ENCODE data around the gene POC1A.

The POC1A gene

DNA sequence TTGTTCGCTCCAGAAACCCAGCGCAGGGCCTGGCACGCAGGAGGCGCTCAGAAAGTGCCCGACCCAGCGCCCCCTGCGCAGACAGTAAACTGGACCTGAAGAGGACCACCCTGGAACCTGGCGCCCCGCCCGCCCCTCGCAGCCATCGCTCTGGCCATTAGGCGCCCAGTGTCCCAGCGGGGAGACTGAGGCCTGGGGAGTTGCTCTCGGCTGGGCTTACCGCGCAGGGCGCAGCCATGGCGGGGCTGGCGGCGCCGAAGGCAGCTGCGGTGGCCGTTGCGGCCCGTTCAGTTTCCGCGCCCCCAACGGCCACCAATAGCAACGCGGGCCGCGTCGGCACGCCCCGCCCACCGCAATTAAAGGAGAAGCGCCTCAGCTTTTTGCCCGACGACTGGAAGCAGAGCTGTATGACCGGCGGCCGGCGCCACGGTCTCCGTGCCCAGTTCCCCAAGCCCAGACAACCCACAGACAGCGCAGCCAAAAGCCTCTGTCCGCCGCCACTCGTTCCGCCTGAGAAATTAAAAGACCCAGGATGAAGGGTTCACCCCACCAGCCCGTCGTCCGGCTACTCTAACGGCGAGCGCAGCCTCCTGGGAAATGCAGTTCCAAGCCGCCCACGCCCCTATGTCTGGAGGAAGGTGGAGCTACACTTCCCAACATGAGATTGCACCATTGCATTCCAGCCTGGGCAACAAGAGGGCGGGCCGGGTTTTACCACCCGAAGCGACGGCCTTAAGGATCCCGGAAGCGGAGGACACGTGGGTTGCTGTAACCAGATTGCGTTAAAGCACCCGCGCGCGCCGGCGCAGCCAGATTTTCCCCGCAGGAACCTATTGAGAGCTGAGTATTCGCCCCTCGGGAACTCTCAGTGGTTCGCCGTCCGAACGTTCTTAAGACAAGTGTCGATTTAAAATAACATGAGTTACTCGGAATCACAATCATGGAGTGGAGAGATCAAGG, at the start of gene POC1A:
POC1A (minus strand) TSS at position 289 of the 960 bp plus-strand sequence; CDS start at position 238, 51 bp downstream.
- peak; percentile 81 to 88 (median 85) for DNase-seq (ENCODE audit: low read depth in 3 of 3)

- no peak for DNase-seq (ENCODE audit: low read depth in 3 of 3)
These were observed 49.5 kb upstream of the POC1A start for GRCh38 chr3:52203701-52204100.

DNA sequence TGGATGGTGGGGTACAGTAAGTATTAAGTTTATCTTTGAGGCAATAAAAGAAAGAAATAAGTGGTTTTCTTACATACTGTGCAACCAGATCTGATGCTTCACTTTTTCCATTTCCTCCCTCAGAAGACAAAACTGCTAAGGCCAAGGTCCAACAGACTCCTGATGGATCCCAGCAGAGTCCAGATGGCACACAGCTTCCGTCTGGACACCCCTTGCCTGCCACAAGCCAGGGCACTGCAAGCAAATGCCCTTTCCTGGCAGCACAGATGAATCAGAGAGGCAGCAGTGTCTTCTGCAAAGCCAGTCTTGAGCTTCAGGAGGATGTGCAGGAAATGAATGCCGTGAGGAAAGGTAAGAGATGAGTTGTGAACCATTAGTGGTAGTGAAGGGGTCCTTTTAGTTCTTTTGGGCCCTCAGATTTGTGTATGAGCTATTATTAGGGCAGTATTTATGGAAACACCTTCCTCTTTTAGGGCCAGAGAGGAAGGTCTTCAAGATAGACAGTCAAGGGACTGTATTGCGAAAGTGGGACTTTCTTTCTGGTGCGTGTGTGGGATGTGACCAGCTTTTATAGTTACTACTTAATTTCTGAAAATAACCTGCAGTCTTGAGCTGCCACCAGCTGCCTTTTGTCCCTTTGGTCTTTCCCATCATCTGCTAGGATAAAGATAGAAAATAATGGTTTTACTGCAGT, 48.3 kb upstream of the POC1A start:
- DNase-seq (ENCODE audit: low read depth in 3 of 3) = no peak

GRCh38 chr3:52200981-52201679, 46.9 kb upstream of the POC1A start:
- no peak for DNase-seq (ENCODE audit: low read depth in 3 of 3)

- DNase-seq (ENCODE audit: low read depth in 3 of 3) = no peak
These were observed 44.7 kb upstream of the POC1A start for GRCh38 chr3:52198643-52199608.

DNA sequence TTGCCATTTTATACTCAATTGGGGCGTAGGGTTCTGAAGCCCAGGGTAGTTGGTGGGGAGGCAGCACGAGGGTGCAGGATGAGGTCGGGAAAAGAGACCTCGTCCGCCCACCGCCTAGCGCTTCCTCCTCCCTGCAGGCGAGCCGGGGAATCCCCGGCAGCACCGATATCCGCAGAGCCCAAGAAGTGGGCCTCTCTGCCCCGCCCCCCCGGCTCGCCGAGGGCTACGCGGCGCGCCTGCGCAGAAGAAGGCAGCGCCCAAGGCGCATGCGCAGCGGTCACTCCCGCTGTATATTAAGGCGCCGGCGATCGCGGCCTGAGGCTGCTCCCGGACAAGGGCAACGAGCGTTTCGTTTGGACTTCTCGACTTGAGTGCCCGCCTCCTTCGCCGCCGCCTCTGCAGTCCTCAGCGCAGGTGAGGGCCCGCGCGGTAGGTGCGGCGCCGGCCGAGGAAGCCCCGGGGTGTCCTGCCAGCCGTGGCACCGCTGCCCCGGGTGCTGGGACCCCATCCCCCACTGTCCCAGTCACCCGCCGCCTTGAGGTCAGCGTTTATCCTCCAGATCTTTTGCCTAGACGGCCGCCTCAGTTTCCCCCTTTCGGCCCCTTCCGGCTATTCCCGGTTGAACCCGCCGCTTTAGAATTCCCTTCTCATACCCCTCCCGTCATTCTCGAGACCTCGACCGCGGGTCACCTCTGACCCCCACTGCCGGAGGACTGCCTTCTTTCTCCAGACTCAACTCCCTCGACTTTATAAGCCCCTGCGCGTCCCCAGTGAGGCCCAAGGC, 43.8 kb upstream of the POC1A start, which contains the start of gene ALAS1:
ALAS1 (plus strand) TSS at position 319 of the 784 bp plus-strand sequence. CDS start 1,082 bp downstream, outside the sequence.
- peak; percentile 84 to 94 (median 86) for DNase-seq (ENCODE audit: low read depth in 3 of 3)

DNA sequence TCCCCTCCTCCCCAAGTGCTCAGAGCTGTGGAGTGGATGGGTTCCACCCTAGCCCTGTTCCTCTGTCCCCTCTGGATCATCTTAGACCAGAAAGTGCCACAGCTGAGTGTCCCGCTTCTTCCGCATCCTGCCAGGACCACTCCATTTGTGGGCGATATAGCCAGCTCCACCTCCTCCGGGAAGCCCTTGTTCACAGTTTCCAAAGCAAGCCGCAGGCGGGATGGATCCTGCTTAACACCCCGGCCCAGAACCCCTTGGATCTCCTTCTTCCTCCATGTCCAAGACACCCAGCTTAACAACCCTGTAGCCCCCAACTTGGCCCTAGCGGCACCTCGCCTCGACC, 43.2 kb upstream of the POC1A start:
- DNase-seq (ENCODE audit: low read depth in 3 of 3) = no peak

DNA sequence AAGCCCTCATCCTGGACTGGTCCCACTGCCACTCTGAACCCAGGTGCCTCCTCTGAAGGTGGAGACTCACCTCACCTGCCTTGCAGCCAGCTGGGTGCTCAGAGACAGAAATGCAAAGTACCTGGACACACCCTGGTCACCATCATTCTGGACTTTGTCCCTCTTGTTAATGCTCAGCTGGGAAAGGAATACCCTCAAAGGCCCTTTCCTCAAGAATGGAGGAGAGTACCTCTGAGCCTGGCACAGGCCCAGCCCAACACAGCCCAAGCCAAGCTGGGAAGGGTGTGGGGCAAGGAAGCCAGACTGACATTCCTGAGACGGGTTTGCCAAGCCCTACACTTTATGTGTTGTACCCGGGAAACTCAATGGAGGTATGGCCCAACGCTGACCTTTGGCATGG, 42.8 kb upstream of the POC1A start:
- DNase-seq (ENCODE audit: low read depth in 3 of 3) = no peak

DNA sequence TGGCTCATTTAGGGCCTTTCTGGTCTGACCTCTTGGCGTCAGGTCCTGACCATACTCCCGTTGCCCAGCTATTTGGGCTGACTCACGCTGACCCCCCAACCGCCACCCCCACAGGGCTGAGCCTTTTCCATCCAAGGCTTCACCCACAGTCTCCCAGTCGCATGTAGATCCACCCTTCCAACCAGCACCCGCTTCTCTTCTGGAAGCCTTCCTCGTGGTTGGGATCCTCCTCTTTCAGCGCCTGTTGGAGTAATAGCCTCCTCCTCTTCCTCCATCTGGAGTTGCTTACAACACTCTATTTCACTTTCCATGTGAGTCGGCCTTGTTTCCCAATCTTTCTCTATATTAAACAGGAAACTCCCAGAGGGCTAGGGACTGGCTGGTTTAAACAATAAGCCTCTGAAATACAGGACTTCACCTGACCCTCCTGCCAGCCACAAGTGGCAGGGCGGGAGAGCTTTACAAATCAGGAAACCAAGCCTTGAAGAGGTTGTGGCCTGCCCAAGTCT, 41.7 kb upstream of the POC1A start:
- no peak for DNase-seq (ENCODE audit: low read depth in 3 of 3)

DNA sequence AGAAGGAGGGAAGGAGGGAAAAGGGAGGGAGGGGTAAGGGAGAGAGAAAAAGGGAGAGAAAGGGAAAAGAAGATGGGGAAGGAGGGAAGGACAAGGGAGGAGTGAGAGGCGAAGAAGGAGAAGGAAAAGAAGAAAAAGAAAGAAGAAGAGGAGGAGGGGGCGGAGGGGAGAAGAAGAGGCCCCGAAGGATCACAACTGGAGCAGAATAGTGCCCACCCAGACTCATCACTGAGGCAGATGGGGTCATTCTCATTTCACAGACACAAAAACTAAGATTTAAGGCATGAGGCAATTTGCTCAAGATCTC, 41.0 kb upstream of the POC1A start:
- no peak for DNase-seq (ENCODE audit: low read depth in 3 of 3)

DNA sequence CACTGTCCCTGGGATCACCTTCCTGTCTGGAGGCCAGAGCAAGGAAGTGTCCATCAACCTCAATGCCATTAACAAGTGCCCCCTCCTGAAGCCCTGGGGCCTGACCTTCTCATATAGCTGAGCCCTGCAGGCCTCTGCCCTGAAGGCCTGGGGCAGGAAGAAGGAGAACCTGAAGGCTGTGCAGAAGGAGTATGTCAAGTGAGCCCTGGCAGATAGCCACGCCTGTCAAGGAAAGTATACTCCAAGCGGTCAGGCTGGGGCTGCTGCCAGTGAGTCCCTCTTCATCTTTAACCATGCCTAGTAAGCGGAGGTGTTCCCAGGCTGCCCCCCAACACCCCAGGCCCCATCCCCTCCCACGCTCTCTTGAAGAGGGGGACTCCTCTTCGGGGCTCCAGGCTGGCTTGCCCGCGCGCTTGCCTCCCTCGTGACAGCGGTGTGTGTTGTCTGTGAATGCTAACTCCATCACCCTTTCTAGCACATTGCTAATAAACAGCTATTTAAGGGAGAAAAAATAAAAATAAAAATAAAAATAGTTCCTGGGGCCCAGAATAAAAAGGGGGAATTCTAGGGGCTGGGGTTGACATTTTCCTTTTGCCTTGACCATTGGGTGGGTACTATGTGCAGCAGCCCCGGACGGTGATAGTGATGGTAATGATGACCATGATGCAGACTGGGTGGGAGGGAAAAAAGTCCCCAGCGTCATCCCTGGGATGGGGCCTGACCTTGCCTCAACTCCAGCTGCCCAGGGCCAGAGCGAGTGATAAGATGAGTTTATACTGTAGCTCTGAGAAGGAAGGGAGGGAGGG, 40.5 kb upstream of the POC1A start:
- no peak for DNase-seq (ENCODE audit: low read depth in 3 of 3)

DNA sequence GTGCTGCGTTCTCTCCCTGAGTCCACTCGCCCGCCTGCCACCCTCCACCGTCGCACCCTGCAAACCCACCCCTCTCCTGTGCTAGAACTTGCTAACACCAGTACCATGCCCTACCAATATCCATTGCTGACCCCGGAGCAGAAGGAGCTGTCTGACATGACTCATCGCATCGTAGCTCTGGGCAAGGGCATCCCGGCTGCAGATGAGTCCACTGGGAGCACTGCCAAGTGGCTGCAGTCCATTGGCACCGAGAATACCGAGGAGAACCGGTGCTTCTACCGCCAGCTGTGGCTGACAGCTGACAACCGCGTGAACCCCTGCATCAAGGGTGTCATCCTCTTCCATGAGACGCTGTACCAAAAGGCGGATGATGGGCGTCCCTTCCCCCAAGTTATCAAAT, 38.8 kb upstream of the POC1A start:
- DNase-seq (ENCODE audit: low read depth in 3 of 3) = no peak

GRCh38 chr3:52191663-52192062, 37.4 kb upstream of the POC1A start:
- no peak for DNase-seq (ENCODE audit: low read depth in 3 of 3)

GRCh38 chr3:52190294-52191074, 36.3 kb upstream of the POC1A start:
- DNase-seq (ENCODE audit: low read depth in 3 of 3) = no peak

DNA sequence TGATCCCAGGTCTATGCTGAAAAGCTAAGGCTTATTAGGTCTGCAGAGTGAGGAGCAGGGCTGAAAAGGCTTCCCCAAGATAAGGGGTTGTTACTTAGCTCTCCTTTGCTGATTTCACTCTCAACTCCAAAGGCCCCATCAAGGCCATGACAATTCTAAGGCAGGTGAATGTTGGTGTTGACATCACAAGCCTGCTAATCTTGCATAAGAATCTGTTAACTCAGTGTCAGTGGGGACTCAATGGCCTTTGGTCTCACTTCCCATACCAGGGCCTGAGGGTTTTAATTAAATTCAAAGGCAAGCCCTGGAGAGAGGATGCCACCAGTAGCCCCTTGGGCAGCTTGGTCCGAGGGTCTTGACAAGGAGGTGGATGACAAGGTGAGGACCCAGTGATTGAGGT, 34.3 kb upstream of the POC1A start:
- DNase-seq (ENCODE audit: low read depth in 3 of 3) = no peak

- DNase-seq (ENCODE audit: low read depth in 3 of 3) = no peak
These were observed 32.5 kb upstream of the POC1A start for GRCh38 chr3:52186729-52187128.

- no peak for DNase-seq (ENCODE audit: low read depth in 3 of 3)
These were observed 31.6 kb upstream of the POC1A start for GRCh38 chr3:52185837-52186236.

GRCh38 chr3:52185311-52185710, 31.1 kb upstream of the POC1A start:
- DNase-seq (ENCODE audit: low read depth in 3 of 3) = no peak

GRCh38 chr3:52184690-52185089, 30.5 kb upstream of the POC1A start:
- no peak for DNase-seq (ENCODE audit: low read depth in 3 of 3)
